ENCODE data around the gene LSM12. TPM values are rescaled to one million over a fixed set of nuclear protein-coding genes. Genes with fewer than 3 reads are reported as not detected.
"Not testable (repeated sequence)": the region's sequence is repeated elsewhere in the genome, so short reads cannot be mapped to it uniquely, and the experiment has no call there.

LSM12 gene
- total RNA-seq, 2 donors from 2014 or later: 71.4 to 73.5 TPM

- no peak for DNase-seq (ENCODE audit: low spot score in 2 of 2)
- peaks cover 5 to 9% of the 10 kb centered on the region in 2 donors for H3K36me3 Mint-ChIP-seq
- peak overlapping the region; percentile 44 to 67 for H3K27ac Mint-ChIP-seq
Observed at GRCh38 chr17:44007346-44008204, 58.9 kb downstream of the LSM12 start.

GRCh38 chr17:44006598-44007345 is 59.7 kb downstream of the LSM12 start:
- no peaks in the 10 kb centered on the region for H3K9me3 Mint-ChIP-seq
- peak; percentile 85 for ATAC-seq
- peaks cover 5 to 9% of the 10 kb centered on the region in 2 donors for H3K36me3 Mint-ChIP-seq
- peak overlapping the region in 1 of 2 donors; percentile 67 for H3K27ac Mint-ChIP-seq
- peak; percentile 80 to 94 for DNase-seq (ENCODE audit: low spot score in 2 of 2)

More at GRCh38 chr17:44007346-44008204, 58.9 kb downstream of the LSM12 start:
- no peaks in the 10 kb centered on the region for H3K9me3 Mint-ChIP-seq
- ATAC-seq: no peak

- Mint-ChIP-seq H3K27ac (peak overlapping the region in 1 of 2 donors; percentile 67), H3K9me3 (no peaks in the 10 kb centered on the region), H3K36me3 (peaks cover 0 to 4% of the 10 kb centered on the region in 2 donors)
- DNase-seq (ENCODE audit: low spot score in 2 of 2): no peak
- ATAC-seq: peak; percentile 3 to 19
Observed at GRCh38 chr17:44006272-44006597, 60.2 kb downstream of the LSM12 start.

DNA sequence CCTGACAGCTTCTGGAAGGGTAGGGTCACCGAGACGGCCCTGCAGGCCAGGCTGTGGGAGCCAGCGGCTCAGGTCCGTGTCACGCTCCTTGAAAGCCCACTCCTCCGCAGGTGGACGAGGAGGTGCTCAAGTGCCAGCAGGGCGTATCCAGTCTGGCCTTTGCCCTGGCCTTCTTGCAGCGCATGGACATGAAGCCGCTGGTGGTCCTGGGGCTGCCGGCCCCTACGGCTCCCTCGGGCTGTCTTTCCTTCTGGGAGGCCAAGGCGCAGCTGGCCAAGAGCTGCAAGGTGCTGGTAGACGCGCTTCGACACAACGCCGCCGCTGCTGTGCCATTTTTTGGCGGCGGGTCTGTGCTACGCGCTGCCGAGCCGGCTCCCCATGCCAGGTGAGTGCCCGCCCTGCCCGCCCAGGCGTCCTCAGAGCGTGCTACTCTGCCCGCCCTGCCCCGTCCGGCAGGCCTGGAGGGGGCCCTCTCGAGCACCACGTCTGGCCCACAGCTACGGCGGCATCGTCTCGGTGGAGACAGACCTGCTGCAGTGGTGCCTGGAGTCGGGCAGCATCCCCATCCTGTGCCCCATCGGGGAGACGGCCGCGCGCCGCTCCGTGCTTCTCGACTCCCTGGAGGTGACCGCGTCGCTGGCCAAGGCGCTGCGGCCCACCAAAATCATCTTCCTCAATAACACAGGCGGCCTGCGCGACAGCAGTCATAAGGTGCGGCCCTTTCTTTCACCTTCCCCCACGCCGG is 60.8 kb downstream of the LSM12 start:
- Mint-ChIP-seq H3K9me3 (no peaks in the 10 kb centered on the region), H3K27ac (peak overlapping the region in 1 of 2 donors; percentile 67), H3K36me3 (peaks cover 0 to 2% of the 10 kb centered on the region in 2 donors)
- peak; percentile 49 to 59 for DNase-seq (ENCODE audit: low spot score in 2 of 2)
- ATAC-seq: peak; percentile 6 to 21

- ATAC-seq (no peak), DNase-seq (ENCODE audit: low spot score in 2 of 2) (no peak)
- Mint-ChIP-seq H3K9me3 (no peaks in the 10 kb centered on the region), H3K36me3 (no peaks in the 10 kb centered on the region), H3K27ac (no peak overlapping the region)
Observed at GRCh38 chr17:44004761-44005526, 61.5 kb downstream of the LSM12 start.

GRCh38 chr17:44004077-44004760 is 62.3 kb downstream of the LSM12 start, which contains the start of gene NAGS:
NAGS (plus strand) TSS chr17:44004622; CDS start chr17:44004664, 42 bp downstream.
- ATAC-seq (no peak), DNase-seq (ENCODE audit: low spot score in 2 of 2) (no peak)
- H3K9me3 Mint-ChIP-seq: no peaks in the 10 kb centered on the region
- no peaks in the 10 kb centered on the region for H3K36me3 Mint-ChIP-seq
- no peak within 1 kb of the TSS for H3K27ac Mint-ChIP-seq

- H3K27ac Mint-ChIP-seq: no peak overlapping the region
- DNase-seq (ENCODE audit: low spot score in 2 of 2): no peak
- ATAC-seq: no peak
- H3K9me3 Mint-ChIP-seq: no peaks in the 10 kb centered on the region
- no peaks in the 10 kb centered on the region for H3K36me3 Mint-ChIP-seq
Observed at GRCh38 chr17:44002141-44002848, 64.2 kb downstream of the LSM12 start.

DNA sequence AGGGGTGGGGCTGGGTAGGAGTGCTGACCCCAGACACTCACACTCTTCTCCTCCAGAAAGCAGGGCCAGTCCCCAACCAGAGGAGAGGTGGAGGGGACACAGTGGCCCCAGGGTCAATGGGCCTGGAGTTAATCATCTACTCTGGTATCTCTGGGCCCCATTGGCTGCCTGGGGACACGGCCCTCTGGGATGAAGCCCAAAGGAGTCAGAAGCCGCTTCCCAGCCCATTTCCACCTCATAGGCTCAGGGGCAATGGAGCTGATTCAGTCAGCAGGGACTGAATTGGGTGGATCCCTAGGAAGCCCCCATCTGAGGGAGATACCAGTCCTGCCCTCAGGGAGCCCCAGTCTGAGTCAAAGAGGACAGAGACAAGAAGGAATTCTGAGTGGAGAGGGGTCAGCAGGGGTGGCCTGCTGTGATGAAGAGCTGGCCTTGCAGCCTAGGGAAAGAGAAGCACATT is 65.0 kb downstream of the LSM12 start:
- no peak overlapping the region for H3K27ac Mint-ChIP-seq
- H3K9me3 Mint-ChIP-seq: no peaks in the 10 kb centered on the region
- H3K36me3 Mint-ChIP-seq: no peaks in the 10 kb centered on the region
- no peak for ATAC-seq
- DNase-seq (ENCODE audit: low spot score in 2 of 2): no peak

- DNase-seq (ENCODE audit: low spot score in 2 of 2) (no peak), ATAC-seq (no peak)
- Mint-ChIP-seq H3K9me3 (no peaks in the 10 kb centered on the region), H3K36me3 (no peaks in the 10 kb centered on the region), H3K27ac (no peak overlapping the region)
Observed at GRCh38 chr17:44000871-44001460, 65.5 kb downstream of the LSM12 start.

DNA sequence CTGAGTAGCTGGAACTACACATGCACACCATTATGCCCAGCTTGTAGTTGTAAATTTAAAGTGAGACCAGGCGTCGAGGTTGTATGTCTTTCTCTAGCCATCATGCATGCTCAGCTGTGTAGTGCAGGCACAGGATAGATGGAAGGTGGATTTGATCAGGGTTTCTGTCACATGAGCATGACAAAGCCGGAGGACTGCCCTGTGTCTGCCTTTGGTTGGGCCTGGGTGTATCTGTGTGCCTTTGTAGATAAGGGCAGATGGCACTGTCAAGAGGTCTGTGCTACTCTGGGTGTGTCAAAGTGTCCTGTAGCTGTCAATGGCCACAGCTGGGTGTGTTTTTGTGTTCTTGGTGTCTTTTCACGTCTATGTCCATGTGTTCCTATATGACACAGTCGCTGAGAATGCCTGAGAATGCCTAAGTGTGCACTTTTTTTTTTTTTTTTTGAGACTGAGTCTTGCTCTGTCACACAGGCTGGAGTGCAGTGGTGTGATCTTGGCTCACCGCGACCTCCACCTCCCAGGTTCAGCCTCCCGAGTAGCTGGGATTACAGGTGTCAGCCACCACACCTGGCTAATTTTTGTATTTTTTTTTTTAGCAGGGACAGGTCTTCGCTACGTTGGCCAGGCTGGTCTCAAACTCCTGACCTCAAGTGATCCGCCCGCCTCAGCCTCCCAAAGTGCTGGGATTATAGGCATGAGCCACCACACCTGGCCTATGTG is 66.2 kb downstream of the LSM12 start:
- DNase-seq (ENCODE audit: low spot score in 2 of 2) (no peak), ATAC-seq (no peak)
- Mint-ChIP-seq H3K27ac (no peak overlapping the region), H3K9me3 (no peaks in the 10 kb centered on the region), H3K36me3 (no peaks in the 10 kb centered on the region)

GRCh38 chr17:43999024-43999423 is 67.4 kb downstream of the LSM12 start:
- ATAC-seq (no peak), DNase-seq (ENCODE audit: low spot score in 2 of 2) (no peak)
- Mint-ChIP-seq H3K36me3 (no peaks in the 10 kb centered on the region), H3K27ac (no peak overlapping the region), H3K9me3 (no peaks in the 10 kb centered on the region)

GRCh38 chr17:43998552-43998951 is 67.9 kb downstream of the LSM12 start:
- Mint-ChIP-seq H3K9me3 (no peaks in the 10 kb centered on the region), H3K27ac (no peak overlapping the region), H3K36me3 (no peaks in the 10 kb centered on the region)
- ATAC-seq: no peak
- DNase-seq (ENCODE audit: low spot score in 2 of 2): no peak

DNA sequence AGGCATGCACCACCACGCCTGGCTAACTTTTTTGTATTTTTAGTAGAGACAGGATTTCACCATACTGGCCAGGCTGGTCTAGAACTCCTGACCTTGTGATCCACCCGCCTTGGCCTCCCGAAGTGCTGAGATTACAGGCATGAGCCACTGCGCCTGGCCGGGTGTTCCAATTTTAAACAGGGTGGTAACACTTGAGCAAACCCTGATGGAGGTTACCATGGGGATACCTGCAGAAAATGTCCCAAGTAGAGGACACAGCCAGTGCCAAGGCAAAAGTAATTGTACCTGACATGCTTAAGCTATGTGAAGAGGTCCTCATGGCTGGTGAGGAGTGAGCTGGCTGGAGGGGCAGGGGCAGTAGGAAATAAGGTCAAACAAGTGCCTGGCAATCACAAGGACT is 69.3 kb downstream of the LSM12 start:
- H3K27ac Mint-ChIP-seq; ATAC-seq; H3K9me3 Mint-ChIP-seq; H3K36me3 Mint-ChIP-seq; DNase-seq (ENCODE audit: low spot score in 2 of 2): not testable (repeated sequence)

DNA sequence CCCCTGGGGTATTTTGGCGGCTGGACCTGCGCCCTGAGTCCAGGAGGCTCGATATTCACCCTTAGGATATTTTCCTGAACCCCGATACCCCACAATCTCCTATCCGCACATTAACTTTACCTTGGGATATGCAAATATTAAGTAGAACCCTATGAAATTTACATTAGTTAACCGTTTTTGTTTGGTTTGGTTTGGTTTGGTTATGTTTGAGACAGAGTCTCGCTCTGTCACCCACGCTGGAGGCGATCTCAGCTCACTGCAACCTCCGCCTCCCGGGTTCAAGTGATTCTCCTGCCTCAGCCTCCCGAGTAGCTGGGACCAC is 71.4 kb downstream of the LSM12 start:
- no peak for DNase-seq (ENCODE audit: low spot score in 2 of 2)
- Mint-ChIP-seq H3K27ac (no peak overlapping the region), H3K36me3 (no peaks in the 10 kb centered on the region), H3K9me3 (no peaks in the 10 kb centered on the region)
- ATAC-seq: no peak
